Cardiac muscle cell (in vitro differentiated cells and primary cell): Measurements from ENCODE around the gene TRIM68. TPM values are rescaled to one million over a fixed set of nuclear protein-coding genes. Genes with fewer than 3 reads are reported as not detected.

ENCODE experiments used
- DNase-seq, 2 donors: peaks; one replicate each; pipeline versions ENCODE4 v3.0.0 to v3.0.0-alpha.2; 2010 to 2017; ENCODE audit warnings: low read depth in 1 of 2, low spot score in 1 of 2
- H3K27ac ChIP-seq: fragments of 200-600 bp; sonication (generic); 2 replicates; pipeline ENCODE4 v1.5.1; 2016
- H3K27me3 ChIP-seq: fragments of 200-600 bp; sonication (generic); 2 replicates; pipeline ENCODE4 v1.6.0; 2016; ENCODE audit warnings: control low read depth
- H3K36me3 ChIP-seq: fragments of 200-600 bp; sonication (generic); 2 replicates; pipeline ENCODE4 v1.5.1; 2016; ENCODE audit warnings: control low read depth
- H3K4me1 ChIP-seq: fragments of 200-600 bp; sonication (generic); 2 replicates; pipeline ENCODE4 v1.8.1; 2017; ENCODE audit warnings: low read depth, mild to moderate bottlenecking, mixed run types
- H3K4me3 ChIP-seq: fragments of 200-600 bp; sonication (generic); 2 replicates; pipeline ENCODE4 v1.5.1; 2016; ENCODE audit warnings: mild to moderate bottlenecking
- H3K9me3 ChIP-seq: fragments of 200-600 bp; sonication (generic); 2 replicates; pipeline ENCODE4 v1.5.1; 2017; ENCODE audit warnings: low read depth, mild to moderate bottlenecking, control low read depth
- CTCF ChIP-seq: IDR thresholded peaks from 2 replicates; pipeline ENCODE4 v1.5.1; 2012; ENCODE audit warnings: low read depth, mild to moderate bottlenecking, low read length
- polyA plus RNA-seq: library from polyadenylated mRNA; unstranded; fragments of >200 nt; fragmentation: Nextera tagmentation; extraction: Ambion mirVana; gene quantifications from 2 replicates; pipeline ENCODE4 v1.2.1, GENCODE V29; 2016
- total RNA-seq: library from RNA; depleted of rRNA; stranded (reverse); fragments of >200 nt; gene quantifications from 2 replicates; pipeline ENCODE4 v1.2.3, GENCODE V29; 2016

The TRIM68 gene
- total and polyA plus RNA-seq, 2 experiments from 2014 or later: 9.7 to 10.6 TPM

GRCh38 chr11:4636962-4637661 lies 29.1 kb upstream of the TRIM68 start, which contains the start of gene OR51D1:
OR51D1 (plus strand) TSS chr11:4637477; CDS start chr11:4639791, 2,314 bp downstream.
- no peak within 1 kb of the TSS for H3K4me3 ChIP-seq
- no peak within 1 kb of the TSS for H3K27ac ChIP-seq
- peaks cover 5% of the 10 kb centered on the region for H3K27me3 ChIP-seq
- DNase-seq: peak; percentile 77 to 80
- no peaks in the 10 kb centered on the region for H3K4me1 ChIP-seq
- H3K36me3 ChIP-seq: no peaks in the 10 kb centered on the region
- H3K9me3 ChIP-seq: no peaks in the 10 kb centered on the region
- TF ChIP-seq CTCF: peak; percentile 94

- H3K9me3 ChIP-seq: no peaks in the 10 kb centered on the region
- H3K4me1 ChIP-seq: no peaks in the 10 kb centered on the region
- no peak overlapping the region for H3K4me3 ChIP-seq
- peaks cover 5% of the 10 kb centered on the region for H3K27me3 ChIP-seq
- no peak for DNase-seq
- H3K36me3 ChIP-seq: no peaks in the 10 kb centered on the region
- H3K27ac ChIP-seq: no peak overlapping the region
- TF ChIP-seq CTCF: no peak
These were observed 28.1 kb upstream of the TRIM68 start for GRCh38 chr11:4636136-4636535.

GRCh38 chr11:4626207-4627099 lies 18.4 kb upstream of the TRIM68 start:
- peak; percentile 85 to 89 for DNase-seq
- Histone ChIP-seq H3K4me3 (no peak overlapping the region), H3K4me1 (no peaks in the 10 kb centered on the region), H3K27ac (no peak overlapping the region), H3K36me3 (no peaks in the 10 kb centered on the region), H3K9me3 (no peaks in the 10 kb centered on the region), H3K27me3 (no peaks in the 10 kb centered on the region)
- peak; percentile 67 for TF ChIP-seq CTCF

GRCh38 chr11:4619514-4619913 lies 11.5 kb upstream of the TRIM68 start:
- H3K27ac ChIP-seq: no peak overlapping the region
- no peaks in the 10 kb centered on the region for H3K9me3 ChIP-seq
- DNase-seq: no peak
- H3K4me1 ChIP-seq: no peaks in the 10 kb centered on the region
- TF ChIP-seq CTCF: no peak
- H3K27me3 ChIP-seq: no peaks in the 10 kb centered on the region
- no peaks in the 10 kb centered on the region for H3K36me3 ChIP-seq
- no peak overlapping the region for H3K4me3 ChIP-seq

GRCh38 chr11:4615856-4616444 lies 7.9 kb upstream of the TRIM68 start:
- Histone ChIP-seq H3K27ac (no peak overlapping the region), H3K36me3 (no peaks in the 10 kb centered on the region), H3K9me3 (no peaks in the 10 kb centered on the region), H3K4me1 (no peaks in the 10 kb centered on the region), H3K4me3 (no peak overlapping the region), H3K27me3 (peaks cover 11% of the 10 kb centered on the region)
- DNase-seq: no peak
- TF ChIP-seq CTCF: no peak
